Liver (tissue), 9 donors: ENCODE data around the gene ABCC11. TPM values are rescaled to one million over a fixed set of nuclear protein-coding genes. Genes with fewer than 3 reads are reported as not detected.

ENCODE experiments used
- DNase-seq: peaks from one replicate; pipeline ENCODE4 v3.0.0-alpha.2; 2017; ENCODE audit warnings: low spot score
- H3K27ac ChIP-seq, 2 donors: one replicate each; pipeline ENCODE4 v1.7.0; 2013; ENCODE audit warnings: inconsistent platforms in 2 of 2, low read length in 2 of 2, control low read depth in 1 of 2, low read depth in 1 of 2, mild to moderate bottlenecking in 1 of 2
- H3K27me3 ChIP-seq, 4 donors: one replicate each; pipeline versions ENCODE4 v1.6.1 to v1.7.0; 2013; ENCODE audit warnings: low read length in 3 of 4, inconsistent platforms in 1 of 4, mild to moderate bottlenecking in 1 of 4, moderate library complexity in 1 of 4; ENCODE audit not compliant: control insufficient read depth in 4 of 4, insufficient read depth in 4 of 4
- H3K36me3 ChIP-seq, 4 donors: one replicate each; pipeline versions ENCODE4 v1.6.1 to v1.7.0; 2013; ENCODE audit warnings: low read length in 3 of 4, mild to moderate bottlenecking in 3 of 4, low read depth in 1 of 4, moderate library complexity in 1 of 4; ENCODE audit not compliant: control insufficient read depth in 4 of 4, insufficient read depth in 3 of 4
- H3K4me1 ChIP-seq, 4 donors: one replicate each; pipeline versions ENCODE4 v1.6.1 to v1.7.0; 2013; ENCODE audit warnings: low read length in 3 of 4, mild to moderate bottlenecking in 3 of 4, moderate library complexity in 1 of 4; ENCODE audit not compliant: control insufficient read depth in 4 of 4, insufficient read depth in 4 of 4
- H3K4me3 ChIP-seq, 3 donors: one replicate each; pipeline versions ENCODE4 v1.6.1 to v1.7.0; 2013; ENCODE audit warnings: low read length in 3 of 3, control low read depth in 1 of 3, low read depth in 1 of 3, mild to moderate bottlenecking in 1 of 3
- H3K9ac ChIP-seq, 2 donors: one replicate each; pipeline ENCODE4 v1.7.0; 2013; ENCODE audit warnings: low read length in 2 of 2, mild to moderate bottlenecking in 2 of 2, moderate library complexity in 2 of 2, control low read depth in 1 of 2, low read depth in 1 of 2
- H3K9me3 ChIP-seq, 4 donors: one replicate each; pipeline versions ENCODE4 v1.6.1 to v1.7.0; 2013; ENCODE audit warnings: low read length in 3 of 4; ENCODE audit not compliant: control insufficient read depth in 4 of 4
- EGR1 ChIP-seq, 2 donors: IDR thresholded peaks; 2 replicates each; pipeline ENCODE4 v1.6.1; 2016 to 2018; ENCODE audit warnings: antibody characterized with exemption in 2 of 2, low read depth in 2 of 2
- FOXA1 ChIP-seq: IDR thresholded peaks from 2 replicates; pipeline ENCODE4 v1.6.1; 2016; ENCODE audit warnings: antibody characterized with exemption
- FOXA2 ChIP-seq: IDR thresholded peaks from 2 replicates; pipeline ENCODE4 v1.6.1; 2016; ENCODE audit warnings: antibody characterized with exemption
- GABPA ChIP-seq, 2 donors: IDR thresholded peaks in 1 of 2; conservative IDR thresholded peaks in 1 of 2; 2 replicates each; pipeline ENCODE4 v1.6.1; 2016; ENCODE audit warnings: antibody characterized with exemption in 2 of 2, mild to moderate bottlenecking in 1 of 2, moderate library complexity in 1 of 2
- HNF4A ChIP-seq, 2 donors: conservative IDR thresholded peaks; 2 replicates each; pipeline ENCODE4 v1.6.1; 2016; ENCODE audit warnings: antibody characterized with exemption in 2 of 2, mild to moderate bottlenecking in 2 of 2
- JUND ChIP-seq, 2 donors: IDR thresholded peaks; 2 replicates each; pipeline ENCODE4 v1.6.1; 2016; ENCODE audit warnings: antibody characterized with exemption in 2 of 2
- NR2F2 ChIP-seq: IDR thresholded peaks from 2 replicates; pipeline ENCODE4 v1.6.1; 2016; ENCODE audit warnings: antibody characterized with exemption
- RXRA ChIP-seq, 2 donors: IDR thresholded peaks; 2 replicates each; pipeline ENCODE4 v1.6.1; 2017 to 2018; ENCODE audit warnings: antibody characterized with exemption in 2 of 2, mild to moderate bottlenecking in 1 of 2
- SP1 ChIP-seq: IDR thresholded peaks from 2 replicates; pipeline ENCODE4 v1.6.1; 2018; ENCODE audit warnings: antibody characterized with exemption, mild to moderate bottlenecking
- TAF1 ChIP-seq: conservative IDR thresholded peaks from 2 replicates; pipeline ENCODE4 v1.6.1; 2016; ENCODE audit warnings: antibody characterized with exemption, mild to moderate bottlenecking
- YY1 ChIP-seq: IDR thresholded peaks from 2 replicates; pipeline ENCODE4 v1.6.1; 2016; ENCODE audit warnings: antibody characterized with exemption, mild to moderate bottlenecking
- WGBS: extraction: QIAGEN DNeasy Blood & Tissue Kit; methylation state at CpG from one replicate; pipeline ENCODE4 v1.1.7; 2013; 5-methylcytosine and 5-hydroxymethylcytosine counted together
- polyA plus RNA-seq, 2 donors: library from polyadenylated mRNA; stranded (reverse) in 1 of 2; unstranded in 1 of 2; fragments of 200-250 nt in 1 of 2; fragments of >200 nt in 1 of 2; fragmentation: Nextera tagmentation in 1 of 2; extraction: Ambion mirVana in 1 of 2; gene quantifications; one replicate each; pipeline versions ENCODE4 v1.2.1 to v1.2.3, GENCODE V29; 2013 to 2015
- total RNA-seq, 2 donors: library from RNA; depleted of rRNA; stranded (reverse); fragments of >200 nt; gene quantifications; one replicate each; pipeline ENCODE4 v1.2.3, GENCODE V29; 2014
- TF ChIP-seq, protein P1 (sequence below): IDR thresholded peaks from 2 replicates; pipeline ENCODE4 v1.6.1; 2016; ENCODE audit warnings: antibody characterized with exemption
- TF ChIP-seq, protein P2 (sequence below): fragments of 150-350 bp; IDR thresholded peaks from 2 replicates; pipeline ENCODE4 v1.5.1; 2017; ENCODE audit warnings: improper control_type of control experiment, low read depth, low read length; ENCODE audit not compliant: missing input control
- TF ChIP-seq, protein P3 (sequence below): IDR thresholded peaks from 2 replicates; pipeline ENCODE4 v1.6.1; 2016; ENCODE audit warnings: antibody characterized with exemption
- TF ChIP-seq, protein P4 (sequence below): IDR thresholded peaks from 2 replicates; pipeline ENCODE4 v1.6.1; 2016; ENCODE audit warnings: antibody characterized with exemption, mild to moderate bottlenecking
- donor health status: healthy.
- donor health status: healthy.
- donor health status: healthy.
- donor health status: healthy.
- donor health status: healthy.

Gene ABCC11
- total and polyA plus RNA-seq, 4 donors, result 1.4 to 22.3 (median 2.7) TPM

DNA sequence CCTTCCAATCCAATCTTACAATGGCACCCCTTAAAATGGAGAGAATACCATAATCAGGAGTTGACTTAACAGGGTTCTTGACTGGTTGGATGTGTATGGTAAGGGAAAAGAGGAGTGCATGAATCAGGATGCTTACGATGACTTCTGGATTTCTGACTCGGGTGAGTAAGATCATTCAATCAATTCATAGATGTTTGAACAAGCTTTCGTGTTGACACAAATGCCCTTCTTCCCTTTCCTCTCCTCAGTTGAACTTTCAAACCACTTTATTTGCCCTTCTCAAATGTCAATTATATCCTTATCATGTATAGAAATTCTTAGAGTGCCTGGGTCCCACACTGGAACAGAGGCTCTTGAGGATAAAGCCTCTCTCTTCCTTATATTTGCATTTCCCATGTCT, 117.4 kb downstream of the ABCC11 start:
- no peaks in the 10 kb centered on the region for H3K36me3 ChIP-seq
- WGBS, result 44% methylated on average over 3 of the region's 3 CpGs
- TF ChIP-seq, protein P1, sequence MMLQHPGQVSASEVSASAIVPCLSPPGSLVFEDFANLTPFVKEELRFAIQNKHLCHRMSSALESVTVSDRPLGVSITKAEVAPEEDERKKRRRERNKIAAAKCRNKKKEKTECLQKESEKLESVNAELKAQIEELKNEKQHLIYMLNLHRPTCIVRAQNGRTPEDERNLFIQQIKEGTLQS, result no peak
- TF ChIP-seq YY1, result no peak
- no peak for TF ChIP-seq GABPA (IDR thresholded peaks at IDR 0.05 in 1 of 2, conservative IDR thresholded peaks at IDR 0.05 in 1 of 2)
- no peak for TF ChIP-seq FOXA1
- no peak overlapping the region for H3K9ac ChIP-seq
- no peak for DNase-seq
- H3K27me3 ChIP-seq, result peaks cover 0 to 5% (median 0%) of the 10 kb centered on the region in 4 donors
- H3K27ac ChIP-seq, result no peak overlapping the region
- H3K9me3 ChIP-seq, result no peaks in the 10 kb centered on the region
- no peaks in the 10 kb centered on the region for H3K4me1 ChIP-seq
- H3K4me3 ChIP-seq, result no peak overlapping the region

DNA sequence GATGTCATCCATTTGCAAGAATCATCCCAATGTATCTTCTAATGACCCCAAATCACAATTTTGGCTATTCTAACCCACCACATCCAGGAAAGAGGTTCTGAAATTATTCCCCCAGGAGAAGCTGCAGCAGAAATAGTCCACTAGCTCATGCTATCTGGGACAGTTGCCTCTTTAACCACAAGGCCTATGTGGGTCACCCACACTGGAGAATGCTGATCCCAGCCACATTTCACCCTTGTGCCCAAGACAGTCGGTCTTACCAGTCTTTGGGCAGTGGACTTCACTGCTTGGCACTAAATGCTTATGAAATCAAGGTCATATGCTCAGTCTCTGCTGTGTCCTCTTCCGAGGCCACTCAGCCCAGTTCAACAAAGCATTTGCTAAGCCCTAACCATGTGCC, 118.6 kb downstream of the ABCC11 start:
- Histone ChIP-seq H3K36me3 (no peaks in the 10 kb centered on the region), H3K4me3 (no peak overlapping the region), H3K9me3 (no peaks in the 10 kb centered on the region), H3K4me1 (no peaks in the 10 kb centered on the region), H3K27ac (no peak overlapping the region), H3K27me3 (peaks cover 0 to 5% (median 0%) of the 10 kb centered on the region in 4 donors), H3K9ac (no peak overlapping the region)
- no peak for TF ChIP-seq HNF4A (conservative IDR thresholded peaks at IDR 0.05)
- no peak for TF ChIP-seq SP1
- TF ChIP-seq RXRA (IDR thresholded peaks at IDR 0.05), result no peak
- TF ChIP-seq JUND (IDR thresholded peaks at IDR 0.05), result no peak
- TF ChIP-seq, protein P2, sequence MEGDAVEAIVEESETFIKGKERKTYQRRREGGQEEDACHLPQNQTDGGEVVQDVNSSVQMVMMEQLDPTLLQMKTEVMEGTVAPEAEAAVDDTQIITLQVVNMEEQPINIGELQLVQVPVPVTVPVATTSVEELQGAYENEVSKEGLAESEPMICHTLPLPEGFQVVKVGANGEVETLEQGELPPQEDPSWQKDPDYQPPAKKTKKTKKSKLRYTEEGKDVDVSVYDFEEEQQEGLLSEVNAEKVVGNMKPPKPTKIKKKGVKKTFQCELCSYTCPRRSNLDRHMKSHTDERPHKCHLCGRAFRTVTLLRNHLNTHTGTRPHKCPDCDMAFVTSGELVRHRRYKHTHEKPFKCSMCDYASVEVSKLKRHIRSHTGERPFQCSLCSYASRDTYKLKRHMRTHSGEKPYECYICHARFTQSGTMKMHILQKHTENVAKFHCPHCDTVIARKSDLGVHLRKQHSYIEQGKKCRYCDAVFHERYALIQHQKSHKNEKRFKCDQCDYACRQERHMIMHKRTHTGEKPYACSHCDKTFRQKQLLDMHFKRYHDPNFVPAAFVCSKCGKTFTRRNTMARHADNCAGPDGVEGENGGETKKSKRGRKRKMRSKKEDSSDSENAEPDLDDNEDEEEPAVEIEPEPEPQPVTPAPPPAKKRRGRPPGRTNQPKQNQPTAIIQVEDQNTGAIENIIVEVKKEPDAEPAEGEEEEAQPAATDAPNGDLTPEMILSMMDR, result no peak
- TF ChIP-seq NR2F2, result no peak
- TF ChIP-seq, protein P3, sequence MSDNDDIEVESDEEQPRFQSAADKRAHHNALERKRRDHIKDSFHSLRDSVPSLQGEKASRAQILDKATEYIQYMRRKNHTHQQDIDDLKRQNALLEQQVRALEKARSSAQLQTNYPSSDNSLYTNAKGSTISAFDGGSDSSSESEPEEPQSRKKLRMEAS, result no peak
- TF ChIP-seq TAF1, result no peak
- TF ChIP-seq, protein P4, sequence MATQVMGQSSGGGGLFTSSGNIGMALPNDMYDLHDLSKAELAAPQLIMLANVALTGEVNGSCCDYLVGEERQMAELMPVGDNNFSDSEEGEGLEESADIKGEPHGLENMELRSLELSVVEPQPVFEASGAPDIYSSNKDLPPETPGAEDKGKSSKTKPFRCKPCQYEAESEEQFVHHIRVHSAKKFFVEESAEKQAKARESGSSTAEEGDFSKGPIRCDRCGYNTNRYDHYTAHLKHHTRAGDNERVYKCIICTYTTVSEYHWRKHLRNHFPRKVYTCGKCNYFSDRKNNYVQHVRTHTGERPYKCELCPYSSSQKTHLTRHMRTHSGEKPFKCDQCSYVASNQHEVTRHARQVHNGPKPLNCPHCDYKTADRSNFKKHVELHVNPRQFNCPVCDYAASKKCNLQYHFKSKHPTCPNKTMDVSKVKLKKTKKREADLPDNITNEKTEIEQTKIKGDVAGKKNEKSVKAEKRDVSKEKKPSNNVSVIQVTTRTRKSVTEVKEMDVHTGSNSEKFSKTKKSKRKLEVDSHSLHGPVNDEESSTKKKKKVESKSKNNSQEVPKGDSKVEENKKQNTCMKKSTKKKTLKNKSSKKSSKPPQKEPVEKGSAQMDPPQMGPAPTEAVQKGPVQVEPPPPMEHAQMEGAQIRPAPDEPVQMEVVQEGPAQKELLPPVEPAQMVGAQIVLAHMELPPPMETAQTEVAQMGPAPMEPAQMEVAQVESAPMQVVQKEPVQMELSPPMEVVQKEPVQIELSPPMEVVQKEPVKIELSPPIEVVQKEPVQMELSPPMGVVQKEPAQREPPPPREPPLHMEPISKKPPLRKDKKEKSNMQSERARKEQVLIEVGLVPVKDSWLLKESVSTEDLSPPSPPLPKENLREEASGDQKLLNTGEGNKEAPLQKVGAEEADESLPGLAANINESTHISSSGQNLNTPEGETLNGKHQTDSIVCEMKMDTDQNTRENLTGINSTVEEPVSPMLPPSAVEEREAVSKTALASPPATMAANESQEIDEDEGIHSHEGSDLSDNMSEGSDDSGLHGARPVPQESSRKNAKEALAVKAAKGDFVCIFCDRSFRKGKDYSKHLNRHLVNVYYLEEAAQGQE, result no peak
- TF ChIP-seq GABPA (IDR thresholded peaks at IDR 0.05 in 1 of 2, conservative IDR thresholded peaks at IDR 0.05 in 1 of 2), result no peak
- TF ChIP-seq YY1, result no peak
- TF ChIP-seq FOXA2, result no peak
- no peak for TF ChIP-seq EGR1 (IDR thresholded peaks at IDR 0.05; ENCODE audit: low read depth in 2 of 2)
- TF ChIP-seq, protein P1, result no peak
- WGBS, result 79% methylated on average over 2 of the region's 2 CpGs
- no peak for DNase-seq
